GM18502 (cell line): ENCODE measurements around the gene FCGR3A.
"Not testable (repeated sequence)": the region's sequence is repeated elsewhere in the genome, so short reads cannot be mapped to it uniquely, and the experiment has no call there.

Experiments used
- ATAC-seq: cut with Tn5 transposase; IDR thresholded peaks from one replicate; pipeline ENCODE4 v1.9.1; 2021; ENCODE audit warnings: mild to moderate bottlenecking; ENCODE audit not compliant: unreplicated experiment, poor library complexity

Gene FCGR3A

GRCh38 chr1:161557506-161558450, 8.2 kb upstream of the FCGR3A start:
- not testable (repeated sequence) for ATAC-seq

- not testable (repeated sequence) for ATAC-seq
Measured at GRCh38 chr1:161556990-161557389, 7.4 kb upstream of the FCGR3A start.

- not testable (repeated sequence) for ATAC-seq
Measured at GRCh38 chr1:161556143-161556542, 6.5 kb upstream of the FCGR3A start.

GRCh38 chr1:161554815-161555417, 5.3 kb upstream of the FCGR3A start:
- ATAC-seq = not testable (repeated sequence)

GRCh38 chr1:161554340-161554739, 4.7 kb upstream of the FCGR3A start:
- not testable (repeated sequence) for ATAC-seq

GRCh38 chr1:161553631-161554030, 4.0 kb upstream of the FCGR3A start:
- ATAC-seq = not testable (repeated sequence)

- ATAC-seq = not testable (repeated sequence)
Measured at GRCh38 chr1:161550942-161551341, 1.3 kb upstream of the FCGR3A start.

- ATAC-seq = not testable (repeated sequence)
Measured at GRCh38 chr1:161548749-161549406, 740 bp downstream of the FCGR3A start.

- ATAC-seq = not testable (repeated sequence)
Measured at GRCh38 chr1:161547995-161548741, 1.4 kb downstream of the FCGR3A start.

- ATAC-seq = not testable (repeated sequence)
Measured at GRCh38 chr1:161545005-161545731, 4.5 kb downstream of the FCGR3A start.

GRCh38 chr1:161543125-161543524, 6.5 kb downstream of the FCGR3A start:
- ATAC-seq = not testable (repeated sequence)

- peak; percentile 53 for ATAC-seq
Measured at GRCh38 chr1:161542091-161542559, 7.5 kb downstream of the FCGR3A start.

- peak; percentile 28 for ATAC-seq
Measured at GRCh38 chr1:161540570-161540960, 9.1 kb downstream of the FCGR3A start.

- ATAC-seq = peak; percentile 65
Measured at GRCh38 chr1:161539731-161540569, 9.7 kb downstream of the FCGR3A start.

- not testable (repeated sequence) for ATAC-seq
Measured at GRCh38 chr1:161538925-161539479, 10.6 kb downstream of the FCGR3A start.

GRCh38 chr1:161537068-161537669, 12.4 kb downstream of the FCGR3A start:
- ATAC-seq = not testable (repeated sequence)

GRCh38 chr1:161532644-161533567, 16.7 kb downstream of the FCGR3A start:
- not testable (repeated sequence) for ATAC-seq
